Calu3 (cell line): Measurements from ENCODE around the gene MCM10. TPM values are rescaled to one million over a fixed set of nuclear protein-coding genes. Genes with fewer than 3 reads are reported as not detected.
"Not testable (repeated sequence)": the region's sequence is repeated elsewhere in the genome, so short reads cannot be mapped to it uniquely, and the experiment has no call there.

Source experiments
- BruUV-seq: library from RNA; stranded (reverse); fragments of 400-500 nt; replicated peaks from 2 replicates; lab custom pipeline; 2021; lab: Mats Ljungman, UMichigan
- CTCF ChIA-PET: fragments of 300-600 bp; sonication (Branson Sonifier 250); formaldehyde crosslinking; loops from one replicate; lab custom pipeline; 2022; ENCODE audit warnings: antibody characterized with exemption; lab: Charles Lee
- DNase-seq: peaks from one replicate; pipeline ENCODE4 v3.0.0; 2022
- H3K27ac Mint-ChIP-seq: one replicate; pipeline ENCODE4 v1.8.0; 2022; ENCODE audit warnings: mixed read lengths; ENCODE audit not compliant: unreplicated experiment
- H3K27me3 Mint-ChIP-seq: one replicate; pipeline ENCODE4 v1.8.0; 2022; ENCODE audit warnings: mixed read lengths; ENCODE audit not compliant: unreplicated experiment
- H3K36me3 Mint-ChIP-seq: one replicate; pipeline ENCODE4 v1.8.0; 2022; ENCODE audit warnings: mild to moderate bottlenecking, moderate library complexity, mixed read lengths; ENCODE audit not compliant: insufficient read depth, unreplicated experiment
- H3K4me1 Mint-ChIP-seq: one replicate; pipeline ENCODE4 v1.8.0; 2022; ENCODE audit warnings: mild to moderate bottlenecking, low read depth, mixed read lengths; ENCODE audit not compliant: unreplicated experiment
- H3K4me3 Mint-ChIP-seq: one replicate; pipeline ENCODE4 v1.8.0; 2022; ENCODE audit warnings: mild to moderate bottlenecking, low read depth, moderate library complexity, mixed read lengths; ENCODE audit not compliant: unreplicated experiment
- H3K9me3 Mint-ChIP-seq: one replicate; pipeline ENCODE4 v1.8.0; 2022; ENCODE audit warnings: low read depth, mixed read lengths; ENCODE audit not compliant: unreplicated experiment
- CTCF ChIP-seq: fragments of 200-600 bp; IDR thresholded peaks from one replicate; pipeline ENCODE4 v1.8.0; 2022; ENCODE audit warnings: antibody characterized with exemption; ENCODE audit not compliant: unreplicated experiment
- intact Hi-C: fragments of 100-400 bp; cut with micrococcal nuclease; formaldehyde crosslinking; loops from one replicate; pipeline ENCODE4 v1.10.0; 2022; ENCODE audit not compliant: unreplicated experiment
- total RNA-seq: library from RNA; stranded (reverse); gene quantifications from 2 replicates; pipeline ENCODE4 v1.2.3, GENCODE V29; 2022

The MCM10 gene
- total RNA-seq, 1 experiment from 2014 or later, result 49.3 TPM

- BruUV-seq, result no TSS peak
- H3K9me3 Mint-ChIP-seq, result peaks cover 4% of the 10 kb centered on the region
- TF ChIP-seq CTCF, result no peak
- no peak for DNase-seq
- CTCF ChIA-PET, result no interaction called here
- no peak overlapping the region for H3K27ac Mint-ChIP-seq
- H3K36me3 Mint-ChIP-seq, result no peaks in the 10 kb centered on the region
- intact Hi-C loops, result no loop called here
- peaks cover 11% of the 10 kb centered on the region for H3K4me1 Mint-ChIP-seq
- H3K4me3 Mint-ChIP-seq, result no peak overlapping the region
- H3K27me3 Mint-ChIP-seq, result no peaks in the 10 kb centered on the region
These were observed 9.1 kb upstream of the MCM10 start for GRCh38 chr10:13152296-13152695.

GRCh38 chr10:13155860-13156259 lies 5.5 kb upstream of the MCM10 start:
- H3K9me3 Mint-ChIP-seq, CTCF ChIA-PET, H3K4me1 Mint-ChIP-seq, intact Hi-C loops, H3K27ac Mint-ChIP-seq, DNase-seq, BruUV-seq, H3K4me3 Mint-ChIP-seq, H3K27me3 Mint-ChIP-seq: not testable (repeated sequence)
- peaks cover 11% of the 10 kb centered on the region for H3K36me3 Mint-ChIP-seq

GRCh38 chr10:13158401-13158800 lies 3.0 kb upstream of the MCM10 start:
- Mint-ChIP-seq H3K36me3 (peaks cover 29% of the 10 kb centered on the region), H3K4me3 (peak overlapping the region; percentile 66), H3K27me3 (no peaks in the 10 kb centered on the region), H3K27ac (peak overlapping the region; percentile 0), H3K9me3 (no peaks in the 10 kb centered on the region), H3K4me1 (peaks cover 19% of the 10 kb centered on the region)
- no peak for TF ChIP-seq CTCF
- DNase-seq, result peak; percentile 22
- BruUV-seq, result no TSS peak
- intact Hi-C loops, result no loop called here
- CTCF ChIA-PET, result no interaction called here

GRCh38 chr10:13161857-13162271 lies 506 bp downstream of the MCM10 start:
- H3K27ac Mint-ChIP-seq, result peak overlapping the region; percentile 68
- H3K27me3 Mint-ChIP-seq, result no peaks in the 10 kb centered on the region
- TF ChIP-seq CTCF, result no peak
- DNase-seq, result peak; percentile 5
- H3K4me3 Mint-ChIP-seq, result peak overlapping the region; percentile 87
- H3K36me3 Mint-ChIP-seq, result peaks cover 33% of the 10 kb centered on the region
- no peaks in the 10 kb centered on the region for H3K9me3 Mint-ChIP-seq
- BruUV-seq, result TSS peak; percentile 44
- CTCF ChIA-PET, result interaction anchor here (0.6 to 1.8 kb wide), 2 partner anchors 14 to 154 kb away, joined by 3 read pairs; no protein-coding TSS in a partner anchor
- intact Hi-C loops, result loop anchor here (1.0 to 5.0 kb wide), 2 partner anchors 139 to 370 kb away; no protein-coding TSS in a partner anchor
- peaks cover 19% of the 10 kb centered on the region for H3K4me1 Mint-ChIP-seq

- H3K9me3 Mint-ChIP-seq, result no peaks in the 10 kb centered on the region
- intact Hi-C loops, result loop anchor here (5.0 kb wide), 1 partner anchor 368 kb away; no protein-coding TSS in a partner anchor
- peaks cover 19% of the 10 kb centered on the region for H3K4me1 Mint-ChIP-seq
- peaks cover 27% of the 10 kb centered on the region for H3K36me3 Mint-ChIP-seq
- no peak overlapping the region for H3K27ac Mint-ChIP-seq
- CTCF ChIA-PET, result no interaction called here
- DNase-seq, result no peak
- BruUV-seq, result no TSS peak
- no peaks in the 10 kb centered on the region for H3K27me3 Mint-ChIP-seq
- H3K4me3 Mint-ChIP-seq, result no peak overlapping the region
- TF ChIP-seq CTCF, result no peak
These were observed 2.5 kb downstream of the MCM10 start for GRCh38 chr10:13163859-13164258.
